ENCODE results near the gene MIS18BP1.
"Not testable (repeated sequence)": the region's sequence is repeated elsewhere in the genome, so short reads cannot be mapped to it uniquely, and the experiment has no call there.

- TF ChIP-seq CTCF, POLR2A (IDR thresholded peaks at IDR 0.05): not testable (repeated sequence)
These were observed 39.3 kb downstream of the MIS18BP1 start for GRCh38 chr14:45213716-45214115.
